ENCODE results near the gene RECQL5.

Gene RECQL5

DNA sequence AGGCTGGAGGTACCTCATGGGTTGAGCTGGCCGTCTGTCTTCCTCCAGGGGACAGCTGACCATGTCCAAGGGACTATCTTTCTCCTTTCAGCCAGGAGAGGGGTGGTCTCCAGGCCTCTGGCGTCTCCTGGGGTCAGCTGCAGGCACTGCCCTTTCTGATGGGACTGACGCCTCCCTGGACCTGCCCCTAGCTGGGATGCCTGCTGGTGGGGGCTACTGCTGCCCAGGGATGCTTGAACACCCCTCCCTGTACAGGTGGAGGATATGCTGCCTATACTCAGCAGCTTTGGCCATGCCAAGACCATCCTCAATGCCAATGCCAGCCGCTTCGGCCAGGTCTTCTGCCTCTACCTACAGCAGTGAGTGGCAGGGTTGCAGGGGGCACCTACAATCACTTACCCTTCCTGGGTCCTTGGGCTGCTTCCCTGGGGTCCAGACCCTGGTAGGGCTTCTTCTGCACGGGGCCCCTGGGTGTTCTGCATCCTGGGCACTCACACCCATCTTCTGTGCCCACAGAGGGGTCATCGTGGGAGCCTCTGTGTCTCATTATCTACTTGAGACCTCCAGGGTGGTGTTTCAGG lies 75.1 kb downstream of the RECQL5 start:
- no peak for TF ChIP-seq CTCF (IDR thresholded peaks at IDR 0.05; ENCODE audit: extremely low read depth, missing control alignments)
- DNase-seq (ENCODE audit: low spot score) = no peak

DNA sequence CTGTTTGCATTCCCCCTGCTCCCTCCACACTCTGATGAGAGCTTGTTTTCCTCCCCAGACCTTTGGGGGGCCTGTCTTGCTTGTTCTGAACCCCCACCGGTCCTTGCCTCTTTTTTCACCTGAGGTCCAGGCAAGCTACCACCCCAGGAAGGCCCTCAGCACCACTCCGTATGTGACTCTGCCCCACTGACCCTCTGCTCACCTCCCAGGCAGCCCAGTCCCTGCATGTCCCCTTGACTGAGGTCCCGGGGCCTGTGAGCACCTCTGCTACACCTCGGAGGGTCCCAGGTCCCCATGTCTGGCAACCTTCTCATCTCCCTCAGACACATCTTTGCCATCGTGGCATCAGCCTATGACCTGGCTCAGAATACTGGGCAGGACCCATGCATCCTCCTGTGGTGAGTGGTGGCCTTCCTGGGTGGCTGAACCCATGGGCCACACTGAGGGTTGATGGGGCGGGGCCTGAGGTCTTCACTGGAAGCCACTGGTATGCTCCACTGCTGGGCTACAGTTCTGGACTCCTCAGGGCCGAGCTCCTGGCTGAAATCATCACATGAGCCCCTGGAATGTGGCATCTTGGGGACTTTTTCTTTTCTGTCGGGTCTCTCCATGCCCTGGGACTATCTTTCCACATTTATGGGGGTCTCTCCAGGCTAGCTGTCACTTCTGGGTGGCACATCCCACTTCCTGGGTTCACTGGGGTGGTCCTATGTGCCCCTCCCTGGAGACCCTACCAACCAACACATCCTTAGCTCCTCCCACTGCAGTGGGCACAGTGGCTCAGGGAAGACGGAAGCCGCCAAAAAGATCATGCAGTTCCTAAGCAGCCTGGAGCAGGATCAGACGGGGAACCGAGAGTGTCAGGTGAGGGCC lies 75.9 kb downstream of the RECQL5 start:
- no peak for TF ChIP-seq CTCF (IDR thresholded peaks at IDR 0.05; ENCODE audit: extremely low read depth, missing control alignments)
- no peak for DNase-seq (ENCODE audit: low spot score)

DNA sequence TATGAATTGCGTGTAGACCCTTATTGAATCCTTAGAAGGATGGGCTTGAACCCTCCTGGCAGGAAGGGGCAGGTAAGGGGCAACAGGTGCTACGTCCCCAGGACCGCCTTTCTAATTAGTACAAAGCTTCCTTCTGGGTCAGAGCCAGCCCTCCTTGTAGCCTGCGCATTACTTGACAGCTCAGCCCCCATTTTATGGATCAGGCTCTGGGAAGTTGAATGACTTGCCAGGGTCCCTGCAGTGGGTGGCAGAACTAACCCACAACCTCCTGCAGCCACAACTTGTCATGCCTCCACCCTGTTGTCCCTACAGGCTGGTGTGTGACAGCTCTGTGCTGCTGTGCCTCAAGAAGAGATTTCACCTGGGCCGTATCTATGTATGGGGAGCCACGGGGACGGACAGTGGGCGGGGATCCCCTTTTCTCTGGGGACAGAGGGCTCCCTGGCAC lies 76.6 kb downstream of the RECQL5 start:
- no peak for TF ChIP-seq CTCF (IDR thresholded peaks at IDR 0.05; ENCODE audit: extremely low read depth, missing control alignments)
- DNase-seq (ENCODE audit: low spot score) = no peak

GRCh38 chr17:75589919-75590303 lies 77.0 kb downstream of the RECQL5 start:
- no peak for DNase-seq (ENCODE audit: low spot score)
- TF ChIP-seq CTCF (IDR thresholded peaks at IDR 0.05; ENCODE audit: extremely low read depth, missing control alignments) = no peak

GRCh38 chr17:75589012-75589918 lies 77.7 kb downstream of the RECQL5 start:
- DNase-seq (ENCODE audit: low spot score) = peak; percentile 100
- TF ChIP-seq CTCF (IDR thresholded peaks at IDR 0.05; ENCODE audit: extremely low read depth, missing control alignments) = peak; percentile 85

GRCh38 chr17:75588596-75589011 lies 78.3 kb downstream of the RECQL5 start:
- TF ChIP-seq CTCF (IDR thresholded peaks at IDR 0.05; ENCODE audit: extremely low read depth, missing control alignments) = no peak
- peak; percentile 55 for DNase-seq (ENCODE audit: low spot score)

Measured in GM20000 (cell line).